ENCODE data around the gene GTPBP4. TPM values are rescaled to one million over a fixed set of nuclear protein-coding genes. Genes with fewer than 3 reads are reported as not detected.

GTPBP4 gene
- total and polyA plus RNA-seq, 2 of the 13 experiments (the other 11 are each of a cell fraction or from before 2014, with no cell fraction given): 24.1 to 85.5 TPM

- TF ChIP-seq KLF6 (CRISPR knock-in tag; IDR thresholded peaks at IDR 0.05) (peak; percentile 77), HIVEP1 (CRISPR knock-in tag; IDR thresholded peaks at IDR 0.05) (no peak), TARDBP (CRISPR knock-in tag; IDR thresholded peaks at IDR 0.05) (no peak), EEA1 (CRISPR knock-in tag; IDR thresholded peaks at IDR 0.05; ENCODE audit: borderline replicate concordance) (no peak), ZNF33A (CRISPR knock-in tag; IDR thresholded peaks at IDR 0.05; ENCODE audit: borderline replicate concordance) (0 out of 2 replicates have a peak, but pooled peaks have one; percentile 45), NFIC (IDR thresholded peaks at IDR 0.05; ENCODE audit: low read length) (no peak), TRIM24 (CRISPR knock-in tag; IDR thresholded peaks at IDR 0.05) (no peak), ZNF746 (CRISPR knock-in tag; IDR thresholded peaks at IDR 0.05) (no peak; the same call in 1 of the 2 replicates), FOXA3 (CRISPR knock-in tag; IDR thresholded peaks at IDR 0.05) (0 out of 2 replicates have a peak, but pooled peaks have one; percentile 5), CREM (IDR thresholded peaks at IDR 0.05) (no peak; the same call in 1 of the 2 replicates), CREM (CRISPR knock-in tag; IDR thresholded peaks at IDR 0.05) (no peak), ZNF205 (CRISPR knock-in tag; IDR thresholded peaks at IDR 0.05) (no peak), ZNF883 (CRISPR knock-in tag; IDR thresholded peaks at IDR 0.05; ENCODE audit: not compliant biosample characterization) (peak; percentile 21), HES4 (CRISPR knock-in tag; IDR thresholded peaks at IDR 0.05; ENCODE audit: borderline replicate concordance) (peak; percentile 87), FOXP4 (CRISPR knock-in tag; IDR thresholded peaks at IDR 0.05) (peak; percentile 25; the same call in 1 of the 2 replicates), MLXIP (CRISPR knock-in tag; IDR thresholded peaks at IDR 0.05; ENCODE audit: borderline replicate concordance) (no peak), IKZF4 (CRISPR knock-in tag; IDR thresholded peaks at IDR 0.05; ENCODE audit: borderline replicate concordance, low read depth, not compliant biosample characterization) (peak; percentile 7), SKI (IDR thresholded peaks at IDR 0.05; ENCODE audit: partially characterized antibody) (no peak), ATM (IDR thresholded peaks at IDR 0.05; ENCODE audit: borderline replicate concordance) (no peak)
- TF ChIP-seq, protein P1, sequence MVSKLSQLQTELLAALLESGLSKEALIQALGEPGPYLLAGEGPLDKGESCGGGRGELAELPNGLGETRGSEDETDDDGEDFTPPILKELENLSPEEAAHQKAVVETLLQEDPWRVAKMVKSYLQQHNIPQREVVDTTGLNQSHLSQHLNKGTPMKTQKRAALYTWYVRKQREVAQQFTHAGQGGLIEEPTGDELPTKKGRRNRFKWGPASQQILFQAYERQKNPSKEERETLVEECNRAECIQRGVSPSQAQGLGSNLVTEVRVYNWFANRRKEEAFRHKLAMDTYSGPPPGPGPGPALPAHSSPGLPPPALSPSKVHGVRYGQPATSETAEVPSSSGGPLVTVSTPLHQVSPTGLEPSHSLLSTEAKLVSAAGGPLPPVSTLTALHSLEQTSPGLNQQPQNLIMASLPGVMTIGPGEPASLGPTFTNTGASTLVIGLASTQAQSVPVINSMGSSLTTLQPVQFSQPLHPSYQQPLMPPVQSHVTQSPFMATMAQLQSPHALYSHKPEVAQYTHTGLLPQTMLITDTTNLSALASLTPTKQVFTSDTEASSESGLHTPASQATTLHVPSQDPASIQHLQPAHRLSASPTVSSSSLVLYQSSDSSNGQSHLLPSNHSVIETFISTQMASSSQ (IDR thresholded peaks at IDR 0.05; ENCODE audit: low read depth): no peak
- TF ChIP-seq, protein P1 (CRISPR knock-in tag; IDR thresholded peaks at IDR 0.05; ENCODE audit: borderline replicate concordance): peak; percentile 58
Observed at GRCh38 chr10:1056326-1057105, 68.3 kb downstream of the GTPBP4 start, which contains the start of gene WDR37 (continued).

Measured in HepG2 (cell line).